WTC11 (cell line): ENCODE data around the gene PBRM1. TPM values are rescaled to one million over a fixed set of nuclear protein-coding genes. Genes with fewer than 3 reads are reported as not detected.

ENCODE experiments used
- total RNA-seq: library from RNA; stranded (reverse); gene quantifications from 3 replicates; pipeline ENCODE4 v1.2.3, GENCODE V29; 2021

The PBRM1 gene
- total RNA-seq, 1 experiment from 2014 or later, result 48.8 TPM

Other genes with a start within 250 kb of the PBRM1 start
- 1.6 to 2.5 TPM (median 2.5 TPM) in 3 replicates for gene SEMA3G, start 240.8 kb downstream of the PBRM1 start, total RNA-seq
- 4.3 to 5.7 TPM (median 5.6 TPM) in 3 replicates for gene TNNC1, start 231.9 kb downstream of the PBRM1 start, total RNA-seq
- 83.7 to 86.3 TPM (median 85.0 TPM) in 3 replicates for gene NISCH, start 230.3 kb downstream of the PBRM1 start, total RNA-seq
- 1.9 to 2.6 TPM (median 2.1 TPM) in 3 replicates for gene STAB1, start 190.6 kb downstream of the PBRM1 start, total RNA-seq
- gene NT5DC2, start 152.1 kb downstream of the PBRM1 start, total RNA-seq, result 377 to 430 TPM (median 417 TPM) in 3 replicates
- gene UQCC5, start 149.3 kb downstream of the PBRM1 start, total RNA-seq, result 30.0 to 37.8 TPM (median 36.4 TPM) in 3 replicates
- gene GNL3, start 119 bp upstream of the PBRM1 start, total RNA-seq, result 131 to 180 TPM (median 133 TPM) in 3 replicates
- 41.2 to 46.0 TPM (median 43.8 TPM) in 3 replicates for gene GLT8D1, start 19.9 kb upstream of the PBRM1 start, total RNA-seq
- 92.5 to 101 TPM (median 98.5 TPM) in 3 replicates for gene SPCS1, start 20.2 kb upstream of the PBRM1 start, total RNA-seq
- gene NEK4, start 85.0 kb upstream of the PBRM1 start, total RNA-seq, result 30.3 to 31.4 TPM (median 31.2 TPM) in 3 replicates
- gene ITIH1, start 91.7 kb upstream of the PBRM1 start, total RNA-seq, result 0.26 to 0.69 TPM (median 0.50 TPM) in 3 replicates
- 0.23 to 0.37 TPM (median 0.25 TPM) in 3 replicates for gene ITIH3, start 108.9 kb upstream of the PBRM1 start, total RNA-seq
- gene ITIH4, start 144.8 kb upstream of the PBRM1 start, total RNA-seq, result 2.4 to 6.2 TPM (median 3.9 TPM) in 3 replicates
- 2.7 to 4.2 TPM (median 3.3 TPM) in 3 replicates for gene MUSTN1, start 149.1 kb upstream of the PBRM1 start, total RNA-seq
- 27.1 to 35.5 TPM (median 28.4 TPM) in 3 replicates for gene STIMATE, start 211.6 kb upstream of the PBRM1 start, total RNA-seq